HFF-Myc (cell line): ENCODE data around the gene FHIT.
"Not testable (repeated sequence)": the region's sequence is repeated elsewhere in the genome, so short reads cannot be mapped to it uniquely, and the experiment has no call there.

Source experiments
- DNase-seq: peaks from one replicate; pipeline ENCODE4 v3.0.0-alpha.2; 2011; ENCODE audit warnings: low read depth; ENCODE audit errors: extremely low read depth
- H3K4me3 ChIP-seq: replicated peaks from 2 replicates; pipeline ENCODE4 v1.5.1; 2011; ENCODE audit warnings: low read depth, mild to moderate bottlenecking, control low read depth, low read length
- TF ChIP-seq, protein P1 (sequence below): IDR thresholded peaks from 2 replicates; pipeline ENCODE4 v1.5.1; 2012; ENCODE audit warnings: mild to moderate bottlenecking, low read depth, low read length, control low read depth; ENCODE audit errors: missing control alignments

Gene FHIT

DNA sequence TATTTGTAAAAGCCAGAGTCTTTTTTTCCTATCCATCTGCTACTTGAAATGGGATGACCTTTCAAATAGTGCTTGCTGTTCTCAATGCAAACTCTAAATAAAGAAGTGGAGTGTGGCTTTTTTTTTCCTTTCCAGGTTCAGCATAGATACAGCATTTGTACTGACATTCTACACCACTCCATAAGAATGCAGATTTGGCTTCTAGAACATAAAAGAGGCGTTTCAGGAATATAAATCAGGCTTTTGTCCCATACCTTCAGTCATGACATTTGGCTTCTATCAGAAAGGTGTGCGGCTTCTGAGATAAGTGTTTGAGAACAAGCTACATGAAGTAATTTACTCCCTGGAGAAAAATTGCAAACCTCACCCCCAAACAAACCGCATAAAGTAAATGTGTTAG lies 553.1 kb downstream of the FHIT start:
- TF ChIP-seq, protein P1, sequence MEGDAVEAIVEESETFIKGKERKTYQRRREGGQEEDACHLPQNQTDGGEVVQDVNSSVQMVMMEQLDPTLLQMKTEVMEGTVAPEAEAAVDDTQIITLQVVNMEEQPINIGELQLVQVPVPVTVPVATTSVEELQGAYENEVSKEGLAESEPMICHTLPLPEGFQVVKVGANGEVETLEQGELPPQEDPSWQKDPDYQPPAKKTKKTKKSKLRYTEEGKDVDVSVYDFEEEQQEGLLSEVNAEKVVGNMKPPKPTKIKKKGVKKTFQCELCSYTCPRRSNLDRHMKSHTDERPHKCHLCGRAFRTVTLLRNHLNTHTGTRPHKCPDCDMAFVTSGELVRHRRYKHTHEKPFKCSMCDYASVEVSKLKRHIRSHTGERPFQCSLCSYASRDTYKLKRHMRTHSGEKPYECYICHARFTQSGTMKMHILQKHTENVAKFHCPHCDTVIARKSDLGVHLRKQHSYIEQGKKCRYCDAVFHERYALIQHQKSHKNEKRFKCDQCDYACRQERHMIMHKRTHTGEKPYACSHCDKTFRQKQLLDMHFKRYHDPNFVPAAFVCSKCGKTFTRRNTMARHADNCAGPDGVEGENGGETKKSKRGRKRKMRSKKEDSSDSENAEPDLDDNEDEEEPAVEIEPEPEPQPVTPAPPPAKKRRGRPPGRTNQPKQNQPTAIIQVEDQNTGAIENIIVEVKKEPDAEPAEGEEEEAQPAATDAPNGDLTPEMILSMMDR = no peak
- no peak for DNase-seq
- H3K4me3 ChIP-seq = no peak overlapping the region

DNA sequence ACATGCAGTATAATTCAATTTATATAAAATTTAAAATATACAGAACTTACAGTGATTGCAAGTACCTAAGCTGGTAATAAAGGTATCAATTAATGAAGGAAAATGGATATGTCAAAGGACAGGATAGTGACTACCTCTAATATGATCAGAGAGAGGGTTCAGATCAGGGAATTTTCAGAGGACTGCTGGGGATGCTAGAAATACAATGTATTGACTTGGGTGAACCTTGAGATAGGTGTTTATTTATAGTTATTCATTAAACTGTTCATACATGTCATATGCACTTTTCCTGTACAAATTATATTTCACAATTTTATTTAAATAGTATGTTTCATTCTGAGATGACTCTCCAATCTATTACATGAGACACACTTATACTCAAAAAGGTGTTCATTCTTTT lies 554.1 kb downstream of the FHIT start:
- TF ChIP-seq, protein P1 = no peak
- no peak for DNase-seq
- H3K4me3 ChIP-seq = no peak overlapping the region

DNA sequence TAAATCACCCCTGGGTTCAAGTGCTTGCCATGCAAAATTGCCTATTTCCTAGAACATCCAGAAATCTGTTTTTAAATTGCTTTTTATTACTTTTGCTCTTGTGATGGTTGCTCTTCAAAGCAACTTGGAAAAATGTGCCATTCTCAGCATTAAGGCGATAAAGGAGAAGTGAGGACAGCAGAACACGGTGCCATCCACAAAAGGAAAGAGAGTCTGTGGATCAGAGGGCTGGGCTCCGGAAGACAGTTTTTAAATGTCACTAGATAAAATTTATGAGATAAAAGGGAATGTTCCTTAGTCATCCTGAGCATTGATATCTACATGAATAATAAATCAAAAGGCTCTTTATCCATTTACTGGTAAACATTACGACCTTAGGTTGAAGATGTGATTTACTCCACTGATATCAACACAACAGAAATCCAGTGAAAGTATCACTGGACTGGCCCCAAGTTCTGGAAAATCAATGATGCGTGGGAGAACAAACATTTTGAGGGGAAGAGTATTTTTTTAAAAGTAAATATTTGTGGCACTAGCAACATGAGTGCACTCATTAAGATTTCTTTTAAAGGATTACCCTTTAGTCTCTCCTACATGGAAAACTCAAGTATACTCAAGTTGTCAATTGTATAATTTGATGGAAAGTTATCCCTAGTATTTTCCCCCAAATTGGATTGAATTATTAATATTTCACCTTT lies 554.7 kb downstream of the FHIT start:
- H3K4me3 ChIP-seq = no peak overlapping the region
- DNase-seq = no peak
- TF ChIP-seq, protein P1 = no peak

DNA sequence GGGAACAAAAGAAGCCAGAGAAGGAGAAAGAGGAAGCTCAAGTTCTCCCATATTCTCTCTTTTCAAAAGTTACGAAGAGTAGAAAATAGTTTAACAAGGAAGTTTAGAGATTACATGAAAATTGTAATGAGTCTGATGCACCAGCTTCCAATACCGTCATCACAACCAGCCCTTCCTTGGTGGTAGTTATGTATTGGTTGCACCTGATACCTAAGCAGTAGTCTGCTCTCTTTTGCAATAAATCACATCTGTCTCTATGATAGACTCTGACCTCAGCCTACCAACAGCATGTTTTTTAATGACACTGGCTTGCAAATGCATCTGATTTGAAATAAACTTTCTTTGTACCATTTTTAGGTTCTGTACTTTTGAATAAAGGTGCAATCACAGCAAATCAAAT lies 575.8 kb downstream of the FHIT start:
- TF ChIP-seq, protein P1 = no peak
- DNase-seq = no peak
- no peak overlapping the region for H3K4me3 ChIP-seq

DNA sequence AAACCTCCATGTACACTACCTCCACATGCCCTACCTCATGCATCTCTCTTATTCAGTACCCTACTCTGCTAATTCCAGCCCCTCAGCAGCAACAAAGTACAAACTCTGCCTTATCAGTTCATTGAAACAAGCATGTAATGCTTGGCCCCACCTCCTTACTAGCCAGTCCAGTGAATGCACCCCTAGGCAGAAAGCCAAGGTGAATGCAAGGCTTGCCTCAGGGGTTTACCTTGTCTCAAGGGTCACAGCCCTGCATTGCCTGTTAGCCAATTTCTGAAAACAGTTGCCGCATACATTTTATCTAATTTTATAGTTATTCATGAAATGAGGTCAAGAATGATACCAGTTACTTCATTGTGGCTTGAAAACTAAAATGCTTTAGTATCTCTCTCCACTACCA lies 576.4 kb downstream of the FHIT start:
- DNase-seq = no peak
- H3K4me3 ChIP-seq = no peak overlapping the region
- TF ChIP-seq, protein P1 = no peak

DNA sequence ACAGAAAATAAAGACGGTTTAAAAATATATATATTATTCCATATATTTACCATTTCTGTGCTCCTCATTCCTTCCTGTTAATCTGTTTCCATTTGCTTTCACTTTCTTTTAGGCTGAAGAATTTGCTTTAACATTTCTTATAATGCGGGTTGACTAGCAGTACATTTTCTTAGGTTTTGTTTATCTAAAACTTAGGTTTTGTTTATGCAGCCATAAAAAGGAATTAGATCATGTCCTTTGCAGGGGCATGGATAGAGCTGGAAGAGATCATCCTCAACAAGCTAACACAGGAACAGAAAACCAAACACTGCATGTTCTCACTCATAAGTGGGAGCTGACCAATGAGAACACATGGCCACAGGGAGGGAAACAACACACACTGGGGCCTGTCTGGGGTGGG lies 578.1 kb downstream of the FHIT start:
- DNase-seq = no peak
- no peak overlapping the region for H3K4me3 ChIP-seq
- TF ChIP-seq, protein P1 = no peak

DNA sequence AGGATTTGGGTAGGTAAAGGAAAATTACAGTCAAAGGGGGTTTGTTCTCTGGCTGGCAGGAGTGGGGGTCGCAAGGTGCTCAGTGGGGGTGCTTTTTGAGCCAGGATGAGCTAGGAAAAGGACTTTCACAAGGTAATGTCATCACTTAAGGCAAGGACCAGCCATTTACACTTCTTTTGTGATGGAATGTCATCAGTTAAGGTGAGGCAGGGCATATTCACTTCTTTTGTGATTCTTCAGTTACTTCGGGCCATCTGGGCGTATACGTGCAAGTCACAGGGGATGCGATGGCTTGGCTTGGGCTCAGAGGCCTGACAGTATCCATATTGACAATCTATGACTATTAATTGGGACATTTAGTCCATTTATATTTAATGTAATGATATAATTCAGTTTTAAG lies 578.9 kb downstream of the FHIT start:
- H3K4me3 ChIP-seq, DNase-seq: not testable (repeated sequence)
